Measurements from ENCODE around the gene CARD18. TPM values are rescaled to one million over a fixed set of nuclear protein-coding genes. Genes with fewer than 3 reads are reported as not detected.

CARD18 gene, protein sequence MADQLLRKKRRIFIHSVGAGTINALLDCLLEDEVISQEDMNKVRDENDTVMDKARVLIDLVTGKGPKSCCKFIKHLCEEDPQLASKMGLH
- not detected for polyA plus RNA-seq (ENCODE audit: insufficient read length in 3 of 3)
- long read RNA-seq, donor 1, result 0 reads
- long read RNA-seq, donor 2, result 0 reads
- long read RNA-seq, donor 3, result 0 reads
- long read RNA-seq, donor 4, result 0 reads
- long read RNA-seq, donor 5, result 0 reads
- long read RNA-seq, donor 6, result 0 reads
- long read RNA-seq, donor 7, result 0 reads
- long read RNA-seq, donor 8, result 0 reads
- long read RNA-seq, donor 9, result 0 reads
- long read RNA-seq, donor 10, result 0 reads
- long read RNA-seq, donor 11, result 0 reads
- long read RNA-seq, donor 12, result 0 reads
- long read RNA-seq, donor 13, result 0 reads
- long read RNA-seq, donor 14, result 0 reads
- long read RNA-seq, donor 15, result 0 reads
- long read RNA-seq, donor 16, result 0 reads

GRCh38 chr11:105139669-105140068 lies at the start of gene CARD18:
CARD18 (minus strand) TSS chr11:105139769; CDS start chr11:105139726, 43 bp downstream.
- DNase-seq (ENCODE audit: extremely low read depth in 1 of 11, low read depth in 9 of 11, low spot score in 4 of 11), result no peak

GRCh38 chr11:105183987-105184386 lies 44.4 kb upstream of the CARD18 start:
- no peak for DNase-seq (ENCODE audit: extremely low read depth in 1 of 11, low read depth in 9 of 11, low spot score in 4 of 11)

GRCh38 chr11:105183426-105183825 lies 43.9 kb upstream of the CARD18 start:
- DNase-seq (ENCODE audit: extremely low read depth in 1 of 11, low read depth in 9 of 11, low spot score in 4 of 11), result no peak

GRCh38 chr11:105181521-105181920 lies 42.0 kb upstream of the CARD18 start:
- no peak for DNase-seq (ENCODE audit: extremely low read depth in 1 of 11, low read depth in 9 of 11, low spot score in 4 of 11)

DNA sequence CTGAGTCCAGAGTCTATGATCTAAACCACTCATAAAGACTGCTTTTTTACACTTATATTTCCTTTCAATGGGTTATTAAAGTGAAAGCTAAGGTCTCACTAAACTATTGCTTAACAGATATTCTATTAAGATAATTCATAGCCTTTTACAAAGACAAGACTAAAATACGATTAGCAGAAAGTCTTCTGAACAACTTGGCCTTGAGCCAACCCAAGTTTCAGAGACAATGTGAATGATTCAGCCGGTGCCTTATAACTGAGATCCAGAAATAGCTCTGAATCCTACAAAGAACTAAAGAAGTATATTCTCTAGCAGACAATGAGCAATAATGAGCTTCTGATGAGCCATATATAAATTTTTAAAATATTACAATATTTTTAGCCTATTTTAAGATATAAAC lies 41.5 kb upstream of the CARD18 start:
- no peak for DNase-seq (ENCODE audit: extremely low read depth in 1 of 11, low read depth in 9 of 11, low spot score in 4 of 11)

GRCh38 chr11:105179542-105180278 lies 40.1 kb upstream of the CARD18 start:
- DNase-seq (ENCODE audit: extremely low read depth in 1 of 11, low read depth in 9 of 11, low spot score in 4 of 11), result no peak

- no peak for DNase-seq (ENCODE audit: extremely low read depth in 1 of 11, low read depth in 9 of 11, low spot score in 4 of 11)
Measured at GRCh38 chr11:105177658-105178057, 38.1 kb upstream of the CARD18 start.

GRCh38 chr11:105168457-105168856 lies 28.9 kb upstream of the CARD18 start:
- DNase-seq (ENCODE audit: extremely low read depth in 1 of 11, low read depth in 9 of 11, low spot score in 4 of 11), result no peak

- DNase-seq (ENCODE audit: extremely low read depth in 1 of 11, low read depth in 9 of 11, low spot score in 4 of 11), result no peak
Measured at GRCh38 chr11:105167244-105167643, 27.7 kb upstream of the CARD18 start.

- no peak for DNase-seq (ENCODE audit: extremely low read depth in 1 of 11, low read depth in 9 of 11, low spot score in 4 of 11)
Measured at GRCh38 chr11:105164208-105164607, 24.6 kb upstream of the CARD18 start.

DNA sequence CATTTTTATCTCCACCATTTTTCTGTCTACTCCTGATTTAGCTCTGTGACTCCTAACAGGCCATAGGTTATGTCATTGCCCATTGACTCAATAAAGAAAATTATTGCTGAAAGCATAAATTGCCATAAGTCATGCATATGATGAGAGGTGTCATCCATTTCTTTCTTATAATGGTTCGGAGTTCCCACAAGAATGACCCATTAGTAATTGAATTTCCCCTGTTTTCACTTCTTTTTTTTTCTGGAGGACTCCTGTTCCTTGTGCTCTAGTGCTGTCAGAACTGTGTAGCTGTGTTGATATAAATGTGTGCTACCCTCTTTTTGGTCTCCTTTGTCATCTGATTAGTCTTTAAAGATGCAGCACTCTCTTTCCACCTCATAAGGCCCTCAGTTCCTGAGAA lies 22.9 kb upstream of the CARD18 start:
- no peak for DNase-seq (ENCODE audit: extremely low read depth in 1 of 11, low read depth in 9 of 11, low spot score in 4 of 11)

GRCh38 chr11:105158436-105158835 lies 18.9 kb upstream of the CARD18 start:
- no peak for DNase-seq (ENCODE audit: extremely low read depth in 1 of 11, low read depth in 9 of 11, low spot score in 4 of 11)

DNA sequence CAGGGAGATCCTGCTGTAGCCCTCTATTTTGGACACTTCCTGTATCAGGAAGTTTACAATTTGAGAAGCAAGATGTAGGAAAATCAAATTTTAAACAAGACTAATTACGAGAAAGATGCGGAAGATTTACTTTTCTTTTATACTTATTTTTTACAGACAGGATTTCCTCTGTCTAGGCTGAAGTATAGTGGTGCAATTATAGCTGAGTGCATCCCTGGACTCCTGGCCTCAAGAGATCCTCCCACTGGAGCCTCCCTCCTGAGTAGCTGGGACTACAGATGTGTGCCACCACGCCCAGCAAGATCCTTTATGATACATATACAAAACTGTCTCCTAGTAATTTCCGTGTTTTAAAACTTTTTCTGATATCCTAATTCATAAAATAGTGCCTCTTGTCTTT lies 17.2 kb upstream of the CARD18 start:
- DNase-seq (ENCODE audit: extremely low read depth in 1 of 11, low read depth in 9 of 11, low spot score in 4 of 11), result no peak

- DNase-seq (ENCODE audit: extremely low read depth in 1 of 11, low read depth in 9 of 11, low spot score in 4 of 11), result no peak
Measured at GRCh38 chr11:105156231-105156630, 16.7 kb upstream of the CARD18 start.

DNA sequence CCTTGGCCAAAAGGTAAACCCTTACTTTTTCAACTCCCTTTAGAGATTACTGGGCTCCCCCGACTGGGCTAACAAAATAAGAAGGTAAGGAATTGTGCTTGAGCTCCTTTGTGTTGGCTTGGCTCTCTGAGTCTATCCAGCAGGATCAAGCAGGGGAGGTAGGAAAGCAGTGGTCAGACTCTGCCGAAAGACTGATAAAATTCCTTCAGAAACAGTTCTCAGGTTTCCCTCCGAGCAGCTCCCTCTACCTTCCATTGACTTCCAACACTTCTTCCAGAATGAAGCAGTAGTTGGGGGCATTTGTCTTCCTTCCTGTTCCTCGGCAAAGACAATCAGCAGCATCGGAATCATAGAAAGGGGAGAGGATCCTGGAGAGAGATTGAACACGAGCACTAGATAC lies 16.1 kb upstream of the CARD18 start:
- DNase-seq (ENCODE audit: extremely low read depth in 1 of 11, low read depth in 9 of 11, low spot score in 4 of 11), result no peak

DNA sequence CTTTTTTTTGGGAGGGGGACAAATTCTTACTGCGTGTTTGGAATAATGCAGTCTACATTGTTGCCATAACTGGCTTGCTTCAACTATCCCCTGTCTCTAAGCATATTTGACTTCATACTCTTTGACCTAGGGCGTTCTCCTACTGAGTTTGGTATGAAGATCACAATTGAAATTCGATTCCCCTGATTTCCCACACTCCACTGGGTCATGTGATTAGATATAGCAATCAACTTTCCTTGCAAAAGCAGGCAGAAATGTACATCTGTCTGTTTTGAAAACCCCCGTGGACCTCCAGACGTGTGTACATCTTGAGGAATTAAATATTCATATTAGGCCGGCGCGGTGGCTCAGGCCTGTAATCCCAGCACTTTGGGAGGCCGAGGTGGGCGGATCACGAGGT lies 13.8 kb upstream of the CARD18 start:
- no peak for DNase-seq (ENCODE audit: extremely low read depth in 1 of 11, low read depth in 9 of 11, low spot score in 4 of 11)

DNA sequence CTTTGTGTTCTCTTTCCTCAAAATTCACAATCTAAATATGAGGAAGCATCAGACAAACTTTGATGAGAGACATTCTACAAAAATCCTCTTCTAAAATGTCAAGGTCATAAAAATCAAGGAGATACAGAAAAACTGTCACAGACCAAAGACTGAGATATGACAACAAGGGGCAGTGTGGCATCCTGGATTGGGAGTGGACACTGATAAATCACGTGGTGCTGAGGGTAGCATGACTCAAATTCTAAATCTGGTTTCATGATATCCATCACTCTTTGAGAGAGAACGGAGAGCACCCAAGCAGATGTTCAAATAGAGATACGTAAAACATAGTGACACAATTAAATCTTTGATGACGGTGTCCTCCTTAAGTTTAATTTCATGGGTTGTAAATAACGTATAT lies 13.0 kb upstream of the CARD18 start:
- DNase-seq (ENCODE audit: extremely low read depth in 1 of 11, low read depth in 9 of 11, low spot score in 4 of 11), result no peak

DNA sequence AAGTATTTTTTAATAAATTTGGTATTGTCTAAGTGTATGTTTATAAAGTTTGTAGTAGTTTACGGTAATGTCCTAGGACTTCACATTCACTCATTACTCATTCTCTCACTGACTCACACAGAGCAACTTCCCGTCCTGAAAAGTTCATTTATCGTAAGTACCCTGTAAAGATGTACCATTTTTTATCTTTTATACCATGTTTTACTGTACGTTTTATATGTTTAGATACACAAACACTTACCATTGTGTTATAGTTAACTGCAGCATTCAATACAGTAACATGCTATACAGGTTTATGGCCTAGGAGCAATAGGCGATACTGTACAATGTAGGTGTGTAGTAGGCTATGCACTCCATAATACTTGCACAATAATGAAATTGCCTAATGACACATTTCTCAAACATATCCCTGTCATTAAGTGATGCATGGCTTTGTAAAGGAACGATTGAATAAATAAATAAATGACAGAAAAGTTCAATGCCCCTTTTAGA lies 12.5 kb upstream of the CARD18 start:
- no peak for DNase-seq (ENCODE audit: extremely low read depth in 1 of 11, low read depth in 9 of 11, low spot score in 4 of 11)

DNA sequence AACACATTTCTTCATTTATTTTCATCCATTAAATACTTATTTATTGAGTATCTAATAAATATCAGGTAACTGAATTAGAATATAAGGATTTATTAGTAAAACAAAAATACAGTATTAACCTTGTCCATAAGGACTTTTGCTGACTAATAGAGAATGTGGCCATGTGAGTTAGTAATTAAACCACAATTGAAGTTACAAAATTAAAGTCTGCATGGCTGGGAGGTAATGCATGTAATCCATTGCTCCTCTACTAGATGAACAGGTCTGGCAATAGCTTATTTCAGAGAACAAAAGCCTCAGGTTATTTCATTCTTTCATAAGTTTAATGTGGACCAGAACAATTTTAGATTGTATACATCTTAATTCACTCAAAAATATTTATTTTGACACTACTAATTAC lies 9.9 kb upstream of the CARD18 start:
- no peak for DNase-seq (ENCODE audit: extremely low read depth in 1 of 11, low read depth in 9 of 11, low spot score in 4 of 11)

DNA sequence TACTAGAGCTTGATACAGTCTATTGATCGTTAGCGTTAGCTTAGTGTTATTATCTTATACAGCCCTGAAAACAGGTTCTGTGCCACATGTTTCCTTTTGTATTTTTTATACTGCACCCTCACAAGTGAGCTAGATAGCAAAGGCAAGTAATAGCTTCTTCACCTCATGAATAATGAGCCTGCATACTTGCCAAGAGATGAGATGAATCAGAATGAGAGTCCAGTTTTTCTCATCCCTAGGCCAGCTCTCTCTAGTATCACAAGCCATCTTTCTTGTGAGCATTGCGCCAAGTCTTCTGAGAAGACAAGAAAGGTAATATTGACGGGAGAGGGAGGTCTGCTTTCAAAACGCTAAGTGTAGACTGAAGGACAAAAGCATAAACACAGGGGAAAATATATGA lies 8.7 kb upstream of the CARD18 start:
- DNase-seq (ENCODE audit: extremely low read depth in 1 of 11, low read depth in 9 of 11, low spot score in 4 of 11), result no peak
